22Rv1 (cell line): ENCODE results near the gene MPRIP.

Experiments
- H3K27ac ChIP-seq: fragments of 450-650 bp; 2 replicates; pipeline ENCODE4 v1.5.1; 2017
- CTCF ChIP-seq: fragments of 450-650 bp; IDR thresholded peaks from 2 replicates; pipeline ENCODE4 v1.5.1; 2017; ENCODE audit warnings: mild to moderate bottlenecking
- ZFX ChIP-seq: fragments of 450-650 bp; IDR thresholded peaks from 2 replicates; pipeline ENCODE4 v1.6.1; 2017; ENCODE audit warnings: antibody characterized with exemption, borderline replicate concordance

The MPRIP gene

GRCh38 chr17:17020821-17021193 lies 21.4 kb upstream of the MPRIP start:
- no peak for TF ChIP-seq CTCF
- no peak for TF ChIP-seq ZFX
- H3K27ac ChIP-seq, result no peak overlapping the region

- TF ChIP-seq ZFX (no peak), CTCF (no peak)
Measured at GRCh38 chr17:17021194-17021863, 20.9 kb upstream of the MPRIP start.

GRCh38 chr17:17022011-17022410 lies 20.2 kb upstream of the MPRIP start:
- TF ChIP-seq CTCF (no peak), ZFX (no peak)
- H3K27ac ChIP-seq, result no peak overlapping the region

More at GRCh38 chr17:17021194-17021863, 20.9 kb upstream of the MPRIP start:
- no peak overlapping the region for H3K27ac ChIP-seq

- H3K27ac ChIP-seq, result no peak overlapping the region
- TF ChIP-seq ZFX, result no peak
- TF ChIP-seq CTCF, result no peak
Measured at GRCh38 chr17:17022456-17022855, 19.8 kb upstream of the MPRIP start.

GRCh38 chr17:17024778-17025300 lies 17.4 kb upstream of the MPRIP start:
- TF ChIP-seq CTCF, result no peak
- no peak for TF ChIP-seq ZFX

GRCh38 chr17:17025621-17026020 lies 16.6 kb upstream of the MPRIP start:
- no peak overlapping the region for H3K27ac ChIP-seq
- no peak for TF ChIP-seq CTCF
- no peak for TF ChIP-seq ZFX

More at GRCh38 chr17:17024778-17025300, 17.4 kb upstream of the MPRIP start:
- H3K27ac ChIP-seq, result no peak overlapping the region

- TF ChIP-seq CTCF (no peak), ZFX (no peak)
- no peak overlapping the region for H3K27ac ChIP-seq
Measured at GRCh38 chr17:17026163-17026562, 16.1 kb upstream of the MPRIP start.
